Muscle layer of duodenum (tissue), 2 donors: Measurements from ENCODE around the gene ITGB4.

ENCODE experiments used
- H3K27ac ChIP-seq: one replicate; pipeline ENCODE4 v1.7.0; 2013; ENCODE audit warnings: mild to moderate bottlenecking, low read length
- H3K27me3 ChIP-seq: one replicate; pipeline ENCODE4 v1.7.0; 2013; ENCODE audit warnings: low read depth, mild to moderate bottlenecking, control low read depth, low read length
- H3K36me3 ChIP-seq, 2 donors: one replicate each; pipeline ENCODE4 v1.7.0; 2013; ENCODE audit warnings: low read length in 2 of 2, control low read depth in 1 of 2, mild to moderate bottlenecking in 1 of 2; ENCODE audit not compliant: insufficient read depth in 2 of 2, control insufficient read depth in 1 of 2
- H3K4me1 ChIP-seq, 2 donors: one replicate each; pipeline ENCODE4 v1.7.0; 2013; ENCODE audit warnings: low read length in 2 of 2, mild to moderate bottlenecking in 2 of 2, control low read depth in 1 of 2, moderate library complexity in 1 of 2; ENCODE audit not compliant: insufficient read depth in 2 of 2, control insufficient read depth in 1 of 2
- H3K4me3 ChIP-seq, 2 donors: one replicate each; pipeline ENCODE4 v1.7.0; 2013; ENCODE audit warnings: low read length in 2 of 2, low read depth in 1 of 2, mild to moderate bottlenecking in 1 of 2
- H3K9me3 ChIP-seq, 2 donors: one replicate each; pipeline ENCODE4 v1.7.0; 2013; ENCODE audit warnings: low read length in 2 of 2, control low read depth in 1 of 2, mild to moderate bottlenecking in 1 of 2; ENCODE audit not compliant: control insufficient read depth in 1 of 2
- donor health status: healthy.

ITGB4 gene

DNA sequence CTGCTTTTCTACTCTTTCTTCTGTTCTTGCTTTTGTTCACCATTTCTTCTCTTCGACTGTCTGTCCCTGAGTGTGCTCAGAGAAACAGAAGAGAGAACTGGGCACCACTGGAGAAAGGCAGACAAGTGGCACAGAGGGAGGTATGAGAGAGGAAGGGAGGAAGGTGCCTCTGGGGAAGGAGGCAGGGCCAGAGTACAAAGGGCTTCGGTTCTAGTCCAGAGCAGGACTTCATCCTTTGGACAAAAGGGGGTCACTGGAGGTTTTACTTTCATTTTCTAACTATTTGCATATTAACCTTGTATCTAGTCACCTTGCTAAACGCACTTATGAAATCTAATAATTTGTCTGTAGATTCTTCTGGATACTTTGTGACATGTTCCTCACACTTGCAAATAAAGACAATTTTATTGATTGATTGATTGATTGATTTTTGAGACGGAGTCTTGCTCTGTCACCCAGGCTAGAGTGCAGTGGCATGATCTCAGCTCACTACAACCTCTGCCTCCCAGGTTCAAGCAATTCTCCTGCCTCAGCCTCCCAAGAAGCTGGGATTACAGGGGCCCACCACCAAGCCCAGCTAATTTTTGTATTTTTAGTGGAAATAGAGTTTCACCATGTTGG lies 13.5 kb downstream of the ITGB4 start:
- peak overlapping the region; percentile 43 for H3K27ac ChIP-seq
- H3K9me3 ChIP-seq: no peaks in the 10 kb centered on the region
- no peak overlapping the region for H3K4me3 ChIP-seq
- no peaks in the 10 kb centered on the region for H3K4me1 ChIP-seq
- no peaks in the 10 kb centered on the region for H3K27me3 ChIP-seq
- peaks cover 0 to 7% of the 10 kb centered on the region in 2 donors for H3K36me3 ChIP-seq

DNA sequence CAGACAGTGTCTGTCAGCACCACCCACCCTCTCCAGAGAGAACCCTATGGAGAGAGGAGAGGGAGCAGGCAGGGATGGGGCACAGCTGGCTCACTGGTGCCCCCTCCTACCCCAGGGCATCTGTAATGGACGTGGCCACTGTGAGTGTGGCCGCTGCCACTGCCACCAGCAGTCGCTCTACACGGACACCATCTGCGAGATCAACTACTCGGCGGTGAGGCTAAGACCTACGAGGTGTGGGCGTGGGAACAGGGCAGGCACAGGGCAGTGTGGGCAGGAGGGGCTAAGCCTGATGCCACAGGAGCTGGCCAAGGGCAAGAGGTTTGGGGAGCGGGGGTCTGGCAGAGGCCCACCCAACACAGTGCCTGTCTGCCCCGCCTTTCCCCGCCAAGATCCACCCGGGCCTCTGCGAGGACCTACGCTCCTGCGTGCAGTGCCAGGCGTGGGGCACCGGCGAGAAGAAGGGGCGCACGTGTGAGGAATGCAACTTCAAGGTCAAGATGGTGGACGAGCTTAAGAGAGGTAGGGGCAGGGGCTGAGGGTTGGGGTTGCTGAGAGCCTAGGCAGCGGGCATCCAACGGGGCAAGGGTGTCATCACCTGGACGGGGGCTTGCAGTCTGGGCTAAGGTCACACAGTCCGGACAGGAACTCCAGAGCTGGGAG lies 15.0 kb downstream of the ITGB4 start:
- H3K27ac ChIP-seq: no peak overlapping the region
- H3K36me3 ChIP-seq: peaks cover 0 to 4% of the 10 kb centered on the region in 2 donors

GRCh38 chr17:75737133-75737962 lies 16.1 kb downstream of the ITGB4 start:
- Histone ChIP-seq H3K27ac (no peak overlapping the region), H3K27me3 (no peaks in the 10 kb centered on the region), H3K4me3 (no peak overlapping the region), H3K36me3 (peaks cover 0 to 10% of the 10 kb centered on the region in 2 donors), H3K4me1 (no peaks in the 10 kb centered on the region), H3K9me3 (no peaks in the 10 kb centered on the region)

More for the DNA sequence above, 15.0 kb downstream of the ITGB4 start:
- Histone ChIP-seq H3K9me3 (no peaks in the 10 kb centered on the region), H3K4me1 (no peaks in the 10 kb centered on the region), H3K27me3 (no peaks in the 10 kb centered on the region), H3K4me3 (no peak overlapping the region)

- Histone ChIP-seq H3K27me3 (no peaks in the 10 kb centered on the region), H3K9me3 (no peaks in the 10 kb centered on the region), H3K27ac (no peak overlapping the region), H3K4me1 (no peaks in the 10 kb centered on the region), H3K36me3 (peaks cover 0 to 14% of the 10 kb centered on the region in 2 donors), H3K4me3 (no peak overlapping the region)
Measured at GRCh38 chr17:75738218-75738802, 17.1 kb downstream of the ITGB4 start.

- H3K27me3 ChIP-seq: no peaks in the 10 kb centered on the region
- no peak overlapping the region for H3K4me3 ChIP-seq
- no peak overlapping the region for H3K27ac ChIP-seq
- no peaks in the 10 kb centered on the region for H3K4me1 ChIP-seq
- no peaks in the 10 kb centered on the region for H3K9me3 ChIP-seq
- peaks cover 0 to 14% of the 10 kb centered on the region in 2 donors for H3K36me3 ChIP-seq
Measured at GRCh38 chr17:75739174-75739573, 17.9 kb downstream of the ITGB4 start.

GRCh38 chr17:75739801-75740200 lies 18.5 kb downstream of the ITGB4 start:
- no peak overlapping the region for H3K27ac ChIP-seq
- peaks cover 0 to 14% of the 10 kb centered on the region in 2 donors for H3K36me3 ChIP-seq
- no peaks in the 10 kb centered on the region for H3K27me3 ChIP-seq
- H3K9me3 ChIP-seq: no peaks in the 10 kb centered on the region
- H3K4me1 ChIP-seq: no peaks in the 10 kb centered on the region
- H3K4me3 ChIP-seq: no peak overlapping the region

- H3K36me3 ChIP-seq: peaks cover 0 to 14% of the 10 kb centered on the region in 2 donors
- no peaks in the 10 kb centered on the region for H3K27me3 ChIP-seq
- no peak overlapping the region for H3K27ac ChIP-seq
- no peak overlapping the region for H3K4me3 ChIP-seq
- no peaks in the 10 kb centered on the region for H3K4me1 ChIP-seq
- H3K9me3 ChIP-seq: no peaks in the 10 kb centered on the region
Measured at GRCh38 chr17:75740215-75740614, 19.0 kb downstream of the ITGB4 start.

DNA sequence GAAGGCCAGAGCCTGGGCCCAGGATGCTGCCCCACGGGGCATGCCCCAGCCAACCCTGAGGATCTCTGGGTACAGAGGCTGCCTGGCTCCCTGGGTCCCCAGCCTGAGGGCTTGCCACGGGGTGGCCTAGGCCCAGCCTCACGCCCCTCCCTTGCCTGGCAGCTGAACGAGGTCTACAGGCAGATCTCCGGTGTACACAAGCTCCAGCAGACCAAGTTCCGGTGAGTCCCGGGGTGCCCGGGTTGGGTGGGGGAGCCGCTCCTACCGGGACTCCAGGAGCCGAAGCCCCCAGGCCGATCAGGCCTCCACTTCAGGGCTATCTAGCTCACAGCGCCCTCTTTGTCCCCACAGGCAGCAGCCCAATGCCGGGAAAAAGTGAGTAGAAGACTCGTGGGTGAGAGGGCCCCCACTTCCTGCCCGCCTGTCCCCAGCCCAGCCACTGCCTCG lies 19.4 kb downstream of the ITGB4 start:
- Histone ChIP-seq H3K4me1 (no peaks in the 10 kb centered on the region), H3K9me3 (no peaks in the 10 kb centered on the region), H3K36me3 (peaks cover 0 to 14% of the 10 kb centered on the region in 2 donors), H3K27me3 (no peaks in the 10 kb centered on the region), H3K4me3 (no peak overlapping the region), H3K27ac (no peak overlapping the region)

GRCh38 chr17:75742337-75742736 lies 21.1 kb downstream of the ITGB4 start:
- Histone ChIP-seq H3K27ac (no peak overlapping the region), H3K4me1 (no peaks in the 10 kb centered on the region), H3K9me3 (no peaks in the 10 kb centered on the region), H3K4me3 (no peak overlapping the region), H3K27me3 (no peaks in the 10 kb centered on the region), H3K36me3 (peaks cover 0 to 11% of the 10 kb centered on the region in 2 donors)

DNA sequence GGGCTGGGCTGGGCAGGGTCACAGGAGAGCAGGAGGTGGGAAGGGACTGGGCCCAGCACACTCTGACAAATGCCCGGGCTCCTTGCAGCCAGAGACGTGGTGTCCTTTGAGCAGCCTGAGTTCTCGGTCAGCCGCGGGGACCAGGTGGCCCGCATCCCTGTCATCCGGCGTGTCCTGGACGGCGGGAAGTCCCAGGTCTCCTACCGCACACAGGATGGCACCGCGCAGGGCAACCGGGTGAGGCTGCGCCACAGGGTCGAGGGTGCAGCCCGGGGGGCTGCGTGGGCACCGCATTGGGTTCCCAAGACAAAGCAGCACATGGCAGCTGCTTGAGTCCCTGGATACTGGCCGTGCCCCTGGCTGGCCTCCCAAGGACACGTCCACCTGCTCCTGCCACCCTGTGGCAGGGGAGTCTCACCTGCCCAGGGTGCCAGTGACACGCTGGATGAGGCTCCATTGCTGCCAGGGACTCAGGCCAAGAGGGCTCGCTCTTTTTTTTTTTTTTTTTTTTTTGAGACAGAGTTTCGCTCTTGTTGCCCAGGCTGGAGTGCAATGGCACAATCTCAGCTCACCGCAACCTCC lies 22.5 kb downstream of the ITGB4 start:
- Histone ChIP-seq H3K36me3 (peaks cover 0 to 10% of the 10 kb centered on the region in 2 donors), H3K27ac (no peak overlapping the region), H3K27me3 (no peaks in the 10 kb centered on the region), H3K9me3 (no peaks in the 10 kb centered on the region), H3K4me1 (peaks cover 0 to 6% of the 10 kb centered on the region in 2 donors), H3K4me3 (no peak overlapping the region)

GRCh38 chr17:75748706-75749105 lies 27.4 kb downstream of the ITGB4 start:
- H3K4me1 ChIP-seq: peaks cover 0 to 17% of the 10 kb centered on the region in 2 donors
- no peaks in the 10 kb centered on the region for H3K27me3 ChIP-seq
- H3K9me3 ChIP-seq: no peaks in the 10 kb centered on the region
- no peaks in the 10 kb centered on the region for H3K36me3 ChIP-seq
- H3K4me3 ChIP-seq: no peak overlapping the region
- H3K27ac ChIP-seq: no peak overlapping the region
